Body of pancreas (tissue), 4 donors: ENCODE results near the gene ABCB8. TPM values are rescaled to one million over a fixed set of nuclear protein-coding genes. Genes with fewer than 3 reads are reported as not detected.

Experiments used
- ATAC-seq: fragments of 150-250 bp; one replicate; pipeline ENCODE4 v1.9.1; 2016
- DNase-seq, 4 donors: peaks; one replicate each; pipeline ENCODE4 v3.0.0-alpha.2; 2019
- H3K27ac ChIP-seq, 4 donors: fragments of 200-600 bp; sonication (generic); 1 replicate in 3 of 4; 2 replicates in 1 of 4; pipeline versions ENCODE4 v1.5.1 to v1.6.1; 2016 to 2019; ENCODE audit warnings: mild to moderate bottlenecking in 1 of 4, mixed read lengths in 1 of 4, moderate library complexity in 1 of 4
- H3K27me3 ChIP-seq, 2 donors: fragments of 200-600 bp; sonication (generic); one replicate each; pipeline ENCODE4 v1.6.0; 2016; ENCODE audit warnings: mild to moderate bottlenecking in 1 of 2
- H3K36me3 ChIP-seq, 2 donors: fragments of 200-600 bp; sonication (generic); replicated peaks in 1 of 2; 2 replicates each; pipeline ENCODE4 v1.5.1; 2016; ENCODE audit warnings: low read depth in 2 of 2; ENCODE audit not compliant: insufficient read depth in 1 of 2
- H3K4me1 ChIP-seq: fragments of 200-600 bp; sonication (generic); one replicate; pipeline ENCODE4 v1.6.0; 2016
- H3K4me3 ChIP-seq, 2 donors: fragments of 200-600 bp; sonication (generic); 1 replicate in 1 of 2; 2 replicates in 1 of 2; pipeline ENCODE4 v1.5.1; 2016 to 2019
- H3K9me3 ChIP-seq, 3 donors: fragments of 200-600 bp; sonication (generic); 1 replicate in 2 of 3; 2 replicates in 1 of 3; pipeline ENCODE4 v1.5.1; 2016
- POLR2A ChIP-seq, 3 donors: fragments of 450-650 bp; IDR thresholded peaks; one replicate each; pipeline ENCODE4 v1.6.1; 2016; ENCODE audit warnings: antibody characterized with exemption in 3 of 3, mild to moderate bottlenecking in 2 of 3
- WGBS, 2 donors: methylation state at CpG; one replicate each; pipeline ENCODE4 v1.1.5; 2017; 5-methylcytosine and 5-hydroxymethylcytosine counted together
- intact Hi-C: fragments of 100-400 bp; cut with DNase I; formaldehyde crosslinking; loops from one replicate; pipeline ENCODE4 v1.15.1; 2023
- total RNA-seq, 2 donors: library from RNA; depleted of rRNA; stranded (reverse); fragments of >200 nt; gene quantifications; one replicate each; pipeline ENCODE4 v1.1.0, GENCODE V29; 2016
- TF ChIP-seq, protein P1 (sequence below), 7 experiments: fragments of 450-650 bp in 4 of 7; fragments of 200-600 bp in 3 of 7; sonication (generic) in 3 of 7; IDR thresholded peaks; one replicate each; pipeline ENCODE4 v1.5.1; 2016 to 2019; ENCODE audit warnings: antibody characterized with exemption in 7 of 7

ABCB8 gene
- total RNA-seq, 2 donors from 2014 or later = 8.8 to 39.6 TPM

GRCh38 chr7:151000897-151001495, 27.3 kb upstream of the ABCB8 start:
- Histone ChIP-seq H3K27ac (no peak overlapping the region), H3K4me3 (no peak overlapping the region), H3K27me3 (no peaks in the 10 kb centered on the region), H3K4me1 (no peaks in the 10 kb centered on the region), H3K36me3 (no peaks in the 10 kb centered on the region), H3K9me3 (no peaks in the 10 kb centered on the region)
- WGBS, 2 donors = 80 to 83% methylated on average over 13 of the region's 13 CpGs
- DNase-seq = no peak
- intact Hi-C loops = no loop called here
- TF ChIP-seq, protein P1, sequence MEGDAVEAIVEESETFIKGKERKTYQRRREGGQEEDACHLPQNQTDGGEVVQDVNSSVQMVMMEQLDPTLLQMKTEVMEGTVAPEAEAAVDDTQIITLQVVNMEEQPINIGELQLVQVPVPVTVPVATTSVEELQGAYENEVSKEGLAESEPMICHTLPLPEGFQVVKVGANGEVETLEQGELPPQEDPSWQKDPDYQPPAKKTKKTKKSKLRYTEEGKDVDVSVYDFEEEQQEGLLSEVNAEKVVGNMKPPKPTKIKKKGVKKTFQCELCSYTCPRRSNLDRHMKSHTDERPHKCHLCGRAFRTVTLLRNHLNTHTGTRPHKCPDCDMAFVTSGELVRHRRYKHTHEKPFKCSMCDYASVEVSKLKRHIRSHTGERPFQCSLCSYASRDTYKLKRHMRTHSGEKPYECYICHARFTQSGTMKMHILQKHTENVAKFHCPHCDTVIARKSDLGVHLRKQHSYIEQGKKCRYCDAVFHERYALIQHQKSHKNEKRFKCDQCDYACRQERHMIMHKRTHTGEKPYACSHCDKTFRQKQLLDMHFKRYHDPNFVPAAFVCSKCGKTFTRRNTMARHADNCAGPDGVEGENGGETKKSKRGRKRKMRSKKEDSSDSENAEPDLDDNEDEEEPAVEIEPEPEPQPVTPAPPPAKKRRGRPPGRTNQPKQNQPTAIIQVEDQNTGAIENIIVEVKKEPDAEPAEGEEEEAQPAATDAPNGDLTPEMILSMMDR (IDR thresholded peaks at IDR 0.05) = no peak
- no peak for TF ChIP-seq POLR2A (IDR thresholded peaks at IDR 0.05)
- no peak for ATAC-seq

- DNase-seq (no peak), ATAC-seq (no peak)
- no peaks in the 10 kb centered on the region for H3K9me3 ChIP-seq
- intact Hi-C loops = no loop called here
- no peaks in the 10 kb centered on the region for H3K4me1 ChIP-seq
- no peaks in the 10 kb centered on the region for H3K27me3 ChIP-seq
- TF ChIP-seq, protein P1 (IDR thresholded peaks at IDR 0.05) = no peak
- no peak for TF ChIP-seq POLR2A (IDR thresholded peaks at IDR 0.05)
- WGBS, 2 donors = 89 to 97% methylated on average over 12 to 16 of the region's 16 CpGs
- H3K27ac ChIP-seq = no peak overlapping the region
- H3K4me3 ChIP-seq = no peak overlapping the region
- no peaks in the 10 kb centered on the region for H3K36me3 ChIP-seq
Observed at GRCh38 chr7:151001546-151001945, 26.7 kb upstream of the ABCB8 start.

DNA sequence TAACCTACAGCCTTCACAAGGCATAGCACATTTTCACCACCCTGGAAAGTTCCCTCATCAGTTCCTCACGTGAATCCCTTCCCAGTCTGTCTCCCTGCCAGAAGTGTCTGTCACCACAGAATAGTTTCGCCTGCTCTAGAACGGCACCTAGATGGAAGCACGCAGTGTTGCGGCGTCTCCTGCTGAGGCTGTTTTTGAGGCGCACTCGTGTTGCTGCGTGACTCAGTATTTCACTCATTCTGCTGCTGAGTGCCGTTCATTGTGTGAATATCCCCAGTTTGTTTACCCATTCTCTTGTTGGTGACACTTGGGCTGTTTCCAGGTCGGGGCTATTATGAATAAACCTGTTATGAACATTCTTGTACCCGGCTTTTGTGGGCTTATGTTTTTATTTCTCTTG, 24.7 kb upstream of the ABCB8 start:
- TF ChIP-seq, protein P1 (IDR thresholded peaks at IDR 0.05) = no peak
- no peak for TF ChIP-seq POLR2A (IDR thresholded peaks at IDR 0.05)
- no peaks in the 10 kb centered on the region for H3K27me3 ChIP-seq
- DNase-seq (peak in 1 of 4 donors; percentile 25), ATAC-seq (no peak)
- no peaks in the 10 kb centered on the region for H3K9me3 ChIP-seq
- WGBS, 2 donors = 39 to 57% methylated on average over 12 of the region's 12 CpGs
- H3K27ac ChIP-seq = no peak overlapping the region
- peaks cover 6% of the 10 kb centered on the region for H3K4me1 ChIP-seq
- intact Hi-C loops = no loop called here
- no peaks in the 10 kb centered on the region for H3K36me3 ChIP-seq
- H3K4me3 ChIP-seq = no peak overlapping the region

GRCh38 chr7:151005566-151005965, 22.7 kb upstream of the ABCB8 start:
- DNase-seq = no peak
- intact Hi-C loops = no loop called here
- no peak overlapping the region for H3K4me3 ChIP-seq
- no peak overlapping the region for H3K27ac ChIP-seq
- H3K36me3 ChIP-seq = no peaks in the 10 kb centered on the region
- no peak for ATAC-seq
- H3K27me3 ChIP-seq = no peaks in the 10 kb centered on the region
- H3K9me3 ChIP-seq = no peaks in the 10 kb centered on the region
- no peak for TF ChIP-seq POLR2A (IDR thresholded peaks at IDR 0.05)
- TF ChIP-seq, protein P1 (IDR thresholded peaks at IDR 0.05) = no peak
- H3K4me1 ChIP-seq = peaks cover 10% of the 10 kb centered on the region
- 51 to 58% methylated on average over 9 of the region's 9 CpGs for WGBS, 2 donors
